ENCODE results near the gene RNF187. TPM values are rescaled to one million over a fixed set of nuclear protein-coding genes. Genes with fewer than 3 reads are reported as not detected.

RNF187 gene
- total RNA-seq, 1 donor from 2014 or later = 156 TPM

DNA sequence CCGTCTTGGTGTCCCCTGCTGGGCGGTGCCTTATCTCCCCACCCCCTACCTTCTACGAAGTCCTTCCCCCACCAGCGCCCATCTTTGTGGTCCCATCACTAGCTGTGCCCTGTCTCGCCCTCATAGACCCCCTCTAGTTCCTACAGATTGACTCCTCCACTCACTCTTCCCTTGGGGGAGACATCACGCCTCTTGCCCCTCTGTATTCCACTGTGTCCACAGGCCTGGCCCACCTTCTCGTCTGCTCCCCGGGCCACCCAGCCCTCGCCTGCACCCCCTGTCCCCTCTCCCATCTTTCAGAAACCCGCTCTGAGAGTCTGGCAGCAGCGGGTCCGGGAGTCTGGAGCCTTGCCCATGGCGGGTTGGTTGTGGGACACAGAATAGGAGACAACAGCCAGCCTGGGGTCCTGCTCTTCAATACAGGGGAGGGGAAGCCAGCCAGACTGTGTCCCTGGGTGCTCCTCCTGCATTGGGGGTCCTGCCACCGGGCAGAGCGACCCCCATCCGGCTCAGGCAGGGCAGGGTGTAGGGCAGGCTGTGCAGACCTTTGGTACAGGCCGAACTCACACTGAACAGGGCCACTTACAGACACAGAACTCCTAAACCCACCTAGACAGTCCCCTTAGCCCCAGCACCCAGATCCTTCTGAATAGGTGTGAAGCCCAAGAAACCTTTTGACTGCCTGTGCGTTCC, 1.1 kb downstream of the RNF187 start:
- Mint-ChIP-seq H3K9me3 (ENCODE audit: unreplicated experiment) (no peaks in the 10 kb centered on the region), H3K27me3 (ENCODE audit: unreplicated experiment) (peaks cover under 1% of the 10 kb centered on the region), H3K36me3 (ENCODE audit: unreplicated experiment) (peaks cover 21% of the 10 kb centered on the region), H3K4me3 (ENCODE audit: unreplicated experiment) (peak overlapping the region; percentile 83), H3K4me1 (ENCODE audit: unreplicated experiment) (peaks cover 45% of the 10 kb centered on the region), H3K27ac (ENCODE audit: unreplicated experiment) (peak overlapping the region; percentile 78)
- TF ChIP-seq, protein P1, sequence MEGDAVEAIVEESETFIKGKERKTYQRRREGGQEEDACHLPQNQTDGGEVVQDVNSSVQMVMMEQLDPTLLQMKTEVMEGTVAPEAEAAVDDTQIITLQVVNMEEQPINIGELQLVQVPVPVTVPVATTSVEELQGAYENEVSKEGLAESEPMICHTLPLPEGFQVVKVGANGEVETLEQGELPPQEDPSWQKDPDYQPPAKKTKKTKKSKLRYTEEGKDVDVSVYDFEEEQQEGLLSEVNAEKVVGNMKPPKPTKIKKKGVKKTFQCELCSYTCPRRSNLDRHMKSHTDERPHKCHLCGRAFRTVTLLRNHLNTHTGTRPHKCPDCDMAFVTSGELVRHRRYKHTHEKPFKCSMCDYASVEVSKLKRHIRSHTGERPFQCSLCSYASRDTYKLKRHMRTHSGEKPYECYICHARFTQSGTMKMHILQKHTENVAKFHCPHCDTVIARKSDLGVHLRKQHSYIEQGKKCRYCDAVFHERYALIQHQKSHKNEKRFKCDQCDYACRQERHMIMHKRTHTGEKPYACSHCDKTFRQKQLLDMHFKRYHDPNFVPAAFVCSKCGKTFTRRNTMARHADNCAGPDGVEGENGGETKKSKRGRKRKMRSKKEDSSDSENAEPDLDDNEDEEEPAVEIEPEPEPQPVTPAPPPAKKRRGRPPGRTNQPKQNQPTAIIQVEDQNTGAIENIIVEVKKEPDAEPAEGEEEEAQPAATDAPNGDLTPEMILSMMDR (IDR thresholded peaks at IDR 0.05) = no peak
- no peak for DNase-seq (ENCODE audit: extremely low spot score, unreplicated experiment)

DNA sequence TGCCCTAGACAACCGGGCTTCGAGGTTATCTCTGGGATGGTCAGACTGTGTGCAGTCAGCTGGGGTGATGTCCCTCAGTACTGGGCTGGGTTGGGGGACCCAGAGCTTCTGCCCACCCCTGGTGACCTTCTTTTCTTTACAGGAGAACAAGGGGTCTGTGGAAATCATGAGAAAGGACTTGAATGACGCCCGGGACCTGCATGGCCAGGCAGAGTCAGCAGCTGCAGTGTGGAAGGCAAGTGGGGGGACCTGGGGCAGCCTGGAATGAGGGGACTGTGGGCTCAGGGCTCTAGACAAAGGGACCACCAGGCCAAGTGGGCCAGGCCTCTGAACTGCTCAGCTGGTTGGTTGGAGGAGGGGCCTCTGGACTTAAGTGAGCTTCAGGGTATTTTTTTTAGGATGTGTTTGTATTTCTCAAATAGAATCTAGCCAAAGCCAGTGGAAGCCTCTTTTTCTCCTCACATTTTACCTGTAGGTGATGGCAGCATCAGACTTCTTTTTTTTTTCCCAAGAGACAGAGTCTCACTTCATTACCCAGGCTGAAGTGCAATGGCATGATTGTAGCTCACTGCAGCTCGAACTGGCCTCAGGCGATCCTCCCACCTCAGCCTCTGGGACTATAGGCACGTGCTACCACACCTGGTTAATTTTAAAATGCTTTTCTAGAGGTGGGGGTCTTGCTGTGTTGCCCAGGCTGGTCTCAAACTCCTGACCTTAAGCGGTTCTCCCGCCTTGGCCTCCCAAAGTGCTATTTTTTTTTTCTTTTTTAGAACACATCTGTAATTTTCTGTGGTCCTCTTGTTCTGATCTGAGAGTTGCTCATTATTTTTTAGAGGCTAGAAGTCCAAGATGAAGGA, 1.9 kb downstream of the RNF187 start:
- peaks cover 25% of the 10 kb centered on the region for H3K36me3 Mint-ChIP-seq (ENCODE audit: unreplicated experiment)
- H3K4me1 Mint-ChIP-seq (ENCODE audit: unreplicated experiment) = peaks cover 45% of the 10 kb centered on the region
- no peaks in the 10 kb centered on the region for H3K27me3 Mint-ChIP-seq (ENCODE audit: unreplicated experiment)
- peak overlapping the region; percentile 78 for H3K27ac Mint-ChIP-seq (ENCODE audit: unreplicated experiment)
- TF ChIP-seq, protein P1 (IDR thresholded peaks at IDR 0.05) = no peak
- H3K4me3 Mint-ChIP-seq (ENCODE audit: unreplicated experiment) = peak overlapping the region; percentile 83
- no peaks in the 10 kb centered on the region for H3K9me3 Mint-ChIP-seq (ENCODE audit: unreplicated experiment)
- no peak for DNase-seq (ENCODE audit: extremely low spot score, unreplicated experiment)

DNA sequence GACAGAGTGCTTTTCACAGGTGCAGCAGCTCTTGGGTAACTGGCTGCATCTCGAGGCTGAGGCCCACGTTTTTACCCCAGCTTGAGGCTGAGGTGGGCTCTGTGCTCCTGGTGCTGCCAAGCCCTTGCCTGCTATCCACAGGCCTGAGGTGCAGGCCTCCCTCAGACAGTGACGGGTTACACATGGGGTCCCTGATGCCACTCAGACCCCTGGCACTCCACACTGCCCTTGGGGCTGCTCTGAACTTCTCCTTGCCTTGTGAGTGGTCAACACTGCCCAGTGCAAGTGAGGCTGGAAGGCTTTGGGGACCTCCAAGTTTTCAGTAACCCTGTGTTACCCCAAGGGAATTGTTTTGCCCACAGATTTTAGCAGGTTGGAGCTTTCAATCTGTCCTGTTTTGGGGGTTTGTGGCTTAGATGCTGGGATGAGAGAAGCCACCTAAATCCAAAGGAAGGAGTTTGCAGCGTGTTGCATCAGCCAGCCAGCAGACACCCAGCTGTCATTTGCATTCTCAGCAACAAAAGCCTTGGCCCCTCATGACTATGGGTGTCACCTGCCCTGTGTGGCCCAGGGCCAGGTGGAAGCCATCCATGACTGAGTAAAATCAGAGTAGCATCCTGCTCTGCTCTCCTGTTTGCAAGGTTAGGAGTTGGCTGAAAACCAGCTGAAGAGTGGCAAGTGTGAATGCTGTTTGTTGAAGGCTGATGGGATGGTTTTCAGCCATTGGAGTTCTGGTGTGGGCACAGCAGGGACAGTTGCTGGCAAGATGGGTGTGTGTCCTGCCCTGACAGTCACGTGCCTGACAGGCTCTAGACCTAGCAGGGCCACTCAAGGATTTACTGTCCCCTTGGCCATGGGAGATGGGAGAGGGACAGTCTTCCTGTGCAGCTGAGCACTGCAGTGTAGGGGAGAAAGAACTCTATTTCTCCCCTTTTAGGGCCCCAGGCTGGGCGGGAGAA, 3.2 kb downstream of the RNF187 start:
- no peaks in the 10 kb centered on the region for H3K9me3 Mint-ChIP-seq (ENCODE audit: unreplicated experiment)
- peak overlapping the region; percentile 85 for H3K27ac Mint-ChIP-seq (ENCODE audit: unreplicated experiment)
- no peak for DNase-seq (ENCODE audit: extremely low spot score, unreplicated experiment)
- peaks cover 35% of the 10 kb centered on the region for H3K36me3 Mint-ChIP-seq (ENCODE audit: unreplicated experiment)
- TF ChIP-seq, protein P1 (IDR thresholded peaks at IDR 0.05) = no peak
- no peaks in the 10 kb centered on the region for H3K27me3 Mint-ChIP-seq (ENCODE audit: unreplicated experiment)
- peak overlapping the region; percentile 14 for H3K4me3 Mint-ChIP-seq (ENCODE audit: unreplicated experiment)
- H3K4me1 Mint-ChIP-seq (ENCODE audit: unreplicated experiment) = peaks cover 40% of the 10 kb centered on the region

DNA sequence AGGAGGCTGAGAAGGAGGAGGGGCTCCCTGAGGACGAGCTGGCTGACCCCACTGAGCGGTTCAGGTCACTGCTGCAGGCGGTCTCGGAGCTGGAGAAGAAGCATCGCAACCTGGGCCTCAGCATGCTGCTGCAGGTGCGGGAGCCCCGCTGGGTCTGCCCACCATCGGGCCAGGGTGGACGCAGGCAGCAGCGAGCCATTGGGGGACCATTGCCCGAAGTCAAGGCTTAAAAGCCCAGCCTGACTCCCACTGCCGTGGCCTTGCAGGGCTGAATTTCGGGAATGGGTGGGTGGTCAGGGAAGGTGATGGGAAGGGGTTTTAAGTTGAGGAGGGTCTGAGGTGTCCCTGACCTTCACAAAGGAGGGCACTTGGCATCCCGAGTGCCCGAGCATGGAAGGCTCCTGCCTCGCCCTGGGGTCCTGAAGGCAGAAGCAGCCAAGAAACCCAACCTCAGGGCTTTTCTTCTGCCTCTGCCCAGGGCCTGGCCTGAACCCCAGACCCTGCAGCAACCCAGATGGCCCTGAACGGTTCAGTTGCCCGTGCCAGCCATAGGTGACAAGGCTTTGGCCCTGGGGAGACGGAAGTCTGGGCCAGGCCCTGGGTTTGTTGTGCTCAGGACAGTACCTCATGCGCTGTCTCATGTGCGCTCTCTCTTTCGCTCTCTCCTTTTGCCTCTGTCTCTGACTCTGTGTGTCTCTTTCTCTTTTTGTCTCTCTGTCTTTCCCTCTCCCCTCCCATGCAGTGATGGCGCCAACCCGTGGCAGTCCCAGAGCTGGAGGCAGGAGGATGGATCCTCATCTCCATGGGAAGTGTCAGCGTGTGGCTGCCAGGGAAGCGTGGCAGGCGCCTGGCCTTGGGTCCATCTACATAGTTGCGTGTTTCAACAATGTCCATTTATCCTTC, 6.2 kb downstream of the RNF187 start:
- Mint-ChIP-seq H3K27ac (ENCODE audit: unreplicated experiment) (no peak overlapping the region), H3K4me1 (ENCODE audit: unreplicated experiment) (peaks cover 29% of the 10 kb centered on the region), H3K27me3 (ENCODE audit: unreplicated experiment) (no peaks in the 10 kb centered on the region), H3K36me3 (ENCODE audit: unreplicated experiment) (peaks cover 50% of the 10 kb centered on the region), H3K9me3 (ENCODE audit: unreplicated experiment) (no peaks in the 10 kb centered on the region), H3K4me3 (ENCODE audit: unreplicated experiment) (no peak overlapping the region)
- TF ChIP-seq, protein P1 (IDR thresholded peaks at IDR 0.05) = no peak
- DNase-seq (ENCODE audit: extremely low spot score, unreplicated experiment) = no peak
